Measurements from ENCODE around the gene COQ3. TPM values are rescaled to one million over a fixed set of nuclear protein-coding genes. Genes with fewer than 3 reads are reported as not detected.
"Not testable (repeated sequence)": the region's sequence is repeated elsewhere in the genome, so short reads cannot be mapped to it uniquely, and the experiment has no call there.

The COQ3 gene
- total RNA-seq, 1 donor from 2014 or later, result 4.4 TPM

- no peak for DNase-seq (ENCODE audit: low read depth)
Observed at GRCh38 chr6:99390896-99391295, 3.1 kb downstream of the COQ3 start.

GRCh38 chr6:99384507-99384906, 9.5 kb downstream of the COQ3 start:
- DNase-seq (ENCODE audit: low read depth), result no peak

- DNase-seq (ENCODE audit: low read depth), result no peak
Observed at GRCh38 chr6:99378636-99379035, 15.4 kb downstream of the COQ3 start.

GRCh38 chr6:99369533-99369932, 24.5 kb downstream of the COQ3 start:
- DNase-seq (ENCODE audit: low read depth), result no peak

GRCh38 chr6:99366852-99367251, 27.1 kb downstream of the COQ3 start:
- DNase-seq (ENCODE audit: low read depth), result no peak

GRCh38 chr6:99364026-99364425, 30.0 kb downstream of the COQ3 start:
- no peak for DNase-seq (ENCODE audit: low read depth)

GRCh38 chr6:99362678-99363268, 31.2 kb downstream of the COQ3 start:
- no peak for DNase-seq (ENCODE audit: low read depth)

- no peak for DNase-seq (ENCODE audit: low read depth)
Observed at GRCh38 chr6:99359800-99360199, 34.2 kb downstream of the COQ3 start.

- DNase-seq (ENCODE audit: low read depth), result no peak
Observed at GRCh38 chr6:99356641-99357040, 37.4 kb downstream of the COQ3 start.

- DNase-seq (ENCODE audit: low read depth), result no peak
Observed at GRCh38 chr6:99354983-99355382, 39.0 kb downstream of the COQ3 start.

GRCh38 chr6:99353126-99353525, 40.9 kb downstream of the COQ3 start:
- DNase-seq (ENCODE audit: low read depth), result peak; percentile 13

GRCh38 chr6:99350573-99350972, 43.4 kb downstream of the COQ3 start:
- no peak for DNase-seq (ENCODE audit: low read depth)

- DNase-seq (ENCODE audit: low read depth), result peak; percentile 8
Observed at GRCh38 chr6:99349171-99350141, 44.5 kb downstream of the COQ3 start, which contains the start of gene FAXC. TSS of gene FAXC (minus strand) at chr6:99349674. CDS start at chr6:99349372, 302 bp downstream.

GRCh38 chr6:99348288-99349170, 45.5 kb downstream of the COQ3 start:
- no peak for DNase-seq (ENCODE audit: low read depth)

- no peak for DNase-seq (ENCODE audit: low read depth)
Observed at GRCh38 chr6:99347804-99348203, 46.2 kb downstream of the COQ3 start.

GRCh38 chr6:99346595-99346994, 47.4 kb downstream of the COQ3 start:
- DNase-seq (ENCODE audit: low read depth), result no peak

GRCh38 chr6:99345164-99345563, 48.8 kb downstream of the COQ3 start:
- no peak for DNase-seq (ENCODE audit: low read depth)

GRCh38 chr6:99344289-99344688, 49.7 kb downstream of the COQ3 start:
- peak; percentile 50 for DNase-seq (ENCODE audit: low read depth)

- no peak for DNase-seq (ENCODE audit: low read depth)
Observed at GRCh38 chr6:99341862-99342455, 52.0 kb downstream of the COQ3 start.

- DNase-seq (ENCODE audit: low read depth), result no peak
Observed at GRCh38 chr6:99338188-99338587, 55.8 kb downstream of the COQ3 start.

- DNase-seq (ENCODE audit: low read depth), result not testable (repeated sequence)
Observed at GRCh38 chr6:99335298-99335697, 58.7 kb downstream of the COQ3 start.
